Heart right ventricle (tissue), 16 donors: ENCODE results near the gene PTPN7. TPM values are rescaled to one million over a fixed set of nuclear protein-coding genes. Genes with fewer than 3 reads are reported as not detected.

Source experiments
- ATAC-seq, 8 donors: fragments of 200-7000 bp; cut with Tn5 transposase; one replicate each; pipeline ENCODE4 v1.9.1; 2020; ENCODE audit warnings: mild to moderate bottlenecking in 8 of 8, moderate library complexity in 8 of 8, moderate number of reproducible peaks in 1 of 8
- DNase-seq, 2 donors: peaks; one replicate each; pipeline ENCODE4 v3.0.0-alpha.2; 2020
- H3K27ac ChIP-seq, 10 donors: fragments of 200-600 bp; sonication (generic) in 2 of 10; one replicate each; pipeline versions ENCODE4 v1.5.0 to v1.8.0; 2020 to 2022; ENCODE audit warnings: mild to moderate bottlenecking in 3 of 10
- H3K27me3 ChIP-seq, 7 donors: fragments of 200-600 bp; one replicate each; pipeline ENCODE4 v1.8.0; 2021 to 2022; ENCODE audit warnings: mild to moderate bottlenecking in 2 of 7
- H3K36me3 ChIP-seq, 9 donors: fragments of 200-600 bp; sonication (generic) in 1 of 9; one replicate each; pipeline versions ENCODE4 v1.5.0 to v1.8.0; 2020 to 2022; ENCODE audit warnings: mild to moderate bottlenecking in 2 of 9
- H3K4me1 ChIP-seq, 9 donors: fragments of 200-600 bp; sonication (generic) in 1 of 9; one replicate each; pipeline versions ENCODE4 v1.5.0 to v1.8.0; 2020 to 2022; ENCODE audit warnings: mild to moderate bottlenecking in 4 of 9
- H3K4me3 ChIP-seq, 10 donors: fragments of 200-600 bp; sonication (generic) in 2 of 10; one replicate each; pipeline versions ENCODE4 v1.5.0 to v1.8.0; 2020 to 2022; ENCODE audit warnings: mild to moderate bottlenecking in 7 of 10, moderate library complexity in 2 of 10
- H3K9me3 ChIP-seq, 11 donors: fragments of 200-600 bp in 10 of 11; sonication (generic) in 2 of 11; one replicate each; pipeline versions ENCODE4 v1.5.0 to v1.8.0; 2013 to 2022; ENCODE audit warnings: mild to moderate bottlenecking in 2 of 11, control low read depth in 1 of 11, moderate library complexity in 1 of 11
- WGBS, 2 donors: extraction: QIAGEN DNeasy Blood & Tissue Kit; methylation state at CpG; one replicate each; pipeline ENCODE4 v1.1.7; 2013; ENCODE audit warnings: inconsistent platforms in 1 of 2; 5-methylcytosine and 5-hydroxymethylcytosine counted together
- intact Hi-C, 10 donors: fragments of 100-400 bp; cut with DNase I; formaldehyde crosslinking; loops; one replicate each; pipeline versions ENCODE4 v1.11.1 to v1.14.2; 2022
- polyA plus RNA-seq, 2 donors: library from polyadenylated mRNA; stranded (reverse); fragments of 200-250 nt; gene quantifications; one replicate each; pipeline ENCODE4 v1.2.3, GENCODE V29; 2013
- total RNA-seq, 10 donors: library from RNA; stranded (reverse); fragmentation: NEBNext Ultra II Directional in 3 of 10; extraction: Animal tissue kit (Norgen Biotek cat#: 25700) in 3 of 10; gene quantifications; one replicate each; pipeline versions ENCODE4 v1.2.1 to v1.2.4, GENCODE V29; 2021 to 2023
- TF ChIP-seq, protein P1 (sequence below), 9 donors: fragments of 200-600 bp; sonication (generic) in 2 of 9; IDR thresholded peaks; one replicate each; pipeline versions ENCODE4 v1.5.0 to v1.8.0; 2021 to 2022; ENCODE audit warnings: antibody characterized with exemption in 9 of 9, mild to moderate bottlenecking in 5 of 9, moderate library complexity in 1 of 9
- donor health status: Arrhythmogenic right ventricular cardiomyopathy.
- donor health status: ischemic (EF 13 %, LVEDD 7.1; RV severe dilation, severe dysfunction).
- donor health status: healthy with polysubstance abuse.
- donor health status: DM: no; HTN: yes; CAD: no.
- donor health status: DM: no; HTN: no; CAD: no.
- donor health status: ischemic (EF 25% LVEDD 6.9; RV normal size, moderate dysfunction).
- donor health status: ischemic (EF 25% LVEDD 5.7; RV mildly dilated, moderate dysfunction).
- donor health status: healthy.
- donor health status: DM: yes; HTN: yes; CAD: no.
- donor health status: Ischemic cardiomyopathy.
- donor health status: ischemic (EF 35%, LVEDD 5.7; RV mildly dilated, moderate dysfunction).
- donor health status: nonischemic (EF 11% LVEDD 7.7; RV severe dilation, severe dysfunction).
- donor health status: DM: yes; HTN: yes; CAD: no.
- donor health status: PGD.
- donor health status: ischemic (EF 29% LVEDD 5.4; RV normal size, mild dysfunction).
- donor health status: nonischemic (EF 23%, LVEDD 6.1; RV moderate dilation, normal function).

PTPN7 gene
- total and polyA plus RNA-seq, 12 donors = 0.09 to 6.2 (median 0.47) TPM

DNA sequence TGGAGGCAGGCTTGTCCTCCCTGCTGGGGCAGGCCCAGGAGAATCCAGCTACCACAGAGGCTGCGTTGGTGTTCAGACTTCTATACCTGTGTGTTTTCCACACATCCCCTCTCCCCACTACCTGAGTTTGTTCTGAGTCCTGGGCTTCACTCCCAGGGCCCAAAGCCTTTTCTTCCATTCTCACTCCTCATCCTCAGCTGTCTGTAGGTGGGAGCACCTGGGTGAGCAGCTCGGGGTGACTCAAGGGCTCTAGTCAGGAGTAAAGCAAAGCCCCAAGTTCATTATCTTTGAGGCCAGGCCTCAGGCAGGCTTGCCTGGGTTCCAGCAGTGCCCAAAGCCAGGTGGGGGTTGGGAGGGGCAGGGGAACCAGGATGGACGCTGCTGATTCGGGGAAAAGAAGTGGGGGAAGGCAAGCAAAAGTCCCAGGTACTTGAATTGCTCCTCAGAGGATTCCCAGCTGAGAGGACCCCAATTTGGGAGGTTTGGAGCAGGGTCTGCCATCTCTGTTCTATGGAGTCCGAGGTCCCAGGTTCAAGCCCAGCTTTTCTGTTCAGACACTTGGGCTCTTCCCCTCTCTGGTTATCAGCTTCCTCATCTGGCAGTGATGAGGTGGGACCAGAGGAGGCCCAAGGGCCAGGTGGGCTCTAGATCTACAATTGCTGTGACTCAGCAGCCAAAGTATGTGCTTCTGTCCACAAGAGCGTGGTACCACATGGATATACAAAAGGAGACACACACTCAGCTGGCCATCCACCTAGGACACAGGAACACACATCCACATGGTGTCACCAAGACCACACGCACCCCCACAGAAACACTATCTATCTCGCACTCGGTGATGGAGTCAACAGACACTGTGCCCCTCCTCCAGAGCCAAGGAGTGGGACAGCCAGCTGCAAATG is 5.8 kb upstream of the PTPN7 start:
- no peak for ATAC-seq
- no peaks in the 10 kb centered on the region for H3K27me3 ChIP-seq
- H3K36me3 ChIP-seq = no peaks in the 10 kb centered on the region
- 94 to 95% methylated on average over 9 of the region's 9 CpGs for WGBS, 2 donors
- no peak overlapping the region for H3K27ac ChIP-seq
- intact Hi-C loops = no loop called here
- TF ChIP-seq, protein P1, sequence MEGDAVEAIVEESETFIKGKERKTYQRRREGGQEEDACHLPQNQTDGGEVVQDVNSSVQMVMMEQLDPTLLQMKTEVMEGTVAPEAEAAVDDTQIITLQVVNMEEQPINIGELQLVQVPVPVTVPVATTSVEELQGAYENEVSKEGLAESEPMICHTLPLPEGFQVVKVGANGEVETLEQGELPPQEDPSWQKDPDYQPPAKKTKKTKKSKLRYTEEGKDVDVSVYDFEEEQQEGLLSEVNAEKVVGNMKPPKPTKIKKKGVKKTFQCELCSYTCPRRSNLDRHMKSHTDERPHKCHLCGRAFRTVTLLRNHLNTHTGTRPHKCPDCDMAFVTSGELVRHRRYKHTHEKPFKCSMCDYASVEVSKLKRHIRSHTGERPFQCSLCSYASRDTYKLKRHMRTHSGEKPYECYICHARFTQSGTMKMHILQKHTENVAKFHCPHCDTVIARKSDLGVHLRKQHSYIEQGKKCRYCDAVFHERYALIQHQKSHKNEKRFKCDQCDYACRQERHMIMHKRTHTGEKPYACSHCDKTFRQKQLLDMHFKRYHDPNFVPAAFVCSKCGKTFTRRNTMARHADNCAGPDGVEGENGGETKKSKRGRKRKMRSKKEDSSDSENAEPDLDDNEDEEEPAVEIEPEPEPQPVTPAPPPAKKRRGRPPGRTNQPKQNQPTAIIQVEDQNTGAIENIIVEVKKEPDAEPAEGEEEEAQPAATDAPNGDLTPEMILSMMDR (IDR thresholded peaks at IDR 0.05) = no peak
- no peak for DNase-seq
- no peak overlapping the region for H3K4me3 ChIP-seq
- H3K4me1 ChIP-seq = peaks cover 0 to 25% (median 0%) of the 10 kb centered on the region in 9 donors
- H3K9me3 ChIP-seq = no peaks in the 10 kb centered on the region

DNA sequence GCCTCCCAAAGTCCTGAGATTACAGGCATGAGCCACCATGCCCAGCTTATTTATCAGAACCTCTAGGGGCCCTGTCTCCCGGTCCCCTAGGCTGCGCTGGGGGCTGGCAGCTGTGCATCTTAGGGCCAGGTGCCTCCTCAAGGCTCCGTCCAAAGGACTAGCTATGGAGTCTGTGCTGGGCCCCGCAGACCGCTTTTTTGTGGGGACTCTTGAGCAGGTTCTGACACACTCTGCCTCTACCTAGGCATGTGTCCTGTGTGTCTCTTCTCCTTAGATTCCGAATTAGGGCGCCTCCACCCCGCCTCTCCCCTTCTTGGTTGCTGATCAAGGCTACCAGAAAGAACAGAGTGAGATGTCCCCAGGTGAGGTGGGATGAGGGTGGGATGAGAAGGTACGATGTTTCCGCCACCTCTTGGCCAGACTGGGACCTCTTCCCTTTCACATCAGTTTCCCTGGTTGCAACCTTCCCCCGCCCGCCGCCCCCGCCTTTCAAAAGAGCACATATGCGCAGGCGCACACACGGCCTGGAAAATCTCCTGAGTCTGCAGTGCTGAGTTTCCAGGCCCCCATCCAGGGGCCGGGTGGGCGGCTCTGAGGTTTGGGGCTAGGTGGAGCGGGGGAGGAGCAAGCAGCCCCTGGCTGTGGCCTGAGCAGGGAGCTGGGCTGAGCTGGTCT is 5.0 kb upstream of the PTPN7 start:
- no peak for ATAC-seq
- H3K27ac ChIP-seq = peak overlapping the region in 1 of 10 donors; percentile 56
- intact Hi-C loops = no loop called here
- no peaks in the 10 kb centered on the region for H3K27me3 ChIP-seq
- WGBS, 2 donors = 85% methylated on average over 20 of the region's 20 CpGs
- TF ChIP-seq, protein P1 (IDR thresholded peaks at IDR 0.05) = no peak
- no peaks in the 10 kb centered on the region for H3K36me3 ChIP-seq
- no peak for DNase-seq
- H3K4me3 ChIP-seq = no peak overlapping the region
- no peaks in the 10 kb centered on the region for H3K9me3 ChIP-seq
- peaks cover 0 to 33% (median 0%) of the 10 kb centered on the region in 9 donors for H3K4me1 ChIP-seq

DNA sequence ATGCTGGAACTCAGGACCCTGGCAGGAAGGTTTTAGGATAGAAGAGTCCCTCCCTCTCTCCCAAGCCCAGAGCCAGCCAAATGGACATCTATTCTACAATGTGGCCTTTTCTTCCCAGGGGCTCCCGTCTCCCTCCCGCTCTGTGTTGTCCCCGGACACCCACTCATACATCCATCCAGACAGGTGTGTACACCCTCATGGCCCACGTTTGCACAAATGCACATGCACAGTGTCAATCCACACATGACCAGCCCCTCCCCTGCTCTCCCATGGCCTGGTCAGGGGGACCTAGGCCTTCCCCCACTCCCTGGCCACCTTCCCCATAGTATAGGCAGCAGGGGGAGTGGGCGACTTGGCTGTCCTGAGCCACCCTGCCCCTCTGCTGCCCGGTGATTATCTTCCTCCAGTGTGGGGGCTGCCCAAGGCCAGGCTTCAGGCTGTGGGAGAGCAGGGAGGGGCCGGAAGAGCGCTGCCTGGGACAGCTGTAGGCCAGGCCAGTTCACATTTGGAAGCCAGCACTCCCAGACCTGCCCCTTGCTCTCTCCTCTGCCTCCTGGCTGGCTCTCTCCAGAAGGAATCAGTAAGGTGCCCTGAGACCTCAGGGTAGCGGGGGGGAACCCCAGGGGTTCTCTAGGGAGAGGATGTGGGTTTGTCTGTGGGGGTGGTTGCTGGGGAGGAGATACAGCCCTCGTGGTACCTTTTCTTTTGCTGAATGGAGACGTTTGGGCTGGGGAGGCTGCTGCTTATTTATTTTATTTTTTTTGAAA is 4.1 kb upstream of the PTPN7 start:
- H3K36me3 ChIP-seq = no peaks in the 10 kb centered on the region
- H3K27ac ChIP-seq = peak overlapping the region in 1 of 10 donors; percentile 56
- intact Hi-C loops = no loop called here
- 79 to 80% methylated on average over 11 of the region's 11 CpGs for WGBS, 2 donors
- H3K9me3 ChIP-seq = no peaks in the 10 kb centered on the region
- TF ChIP-seq, protein P1 (IDR thresholded peaks at IDR 0.05) = no peak
- DNase-seq (no peak), ATAC-seq (peak in 1 of 8 donors; percentile 9)
- H3K4me3 ChIP-seq = no peak overlapping the region
- H3K27me3 ChIP-seq = no peaks in the 10 kb centered on the region
- peaks cover 0 to 39% (median 0%) of the 10 kb centered on the region in 9 donors for H3K4me1 ChIP-seq
